CD4-positive, alpha-beta T cell treated with Interleukin-6 at 100 ng/mL for 8 hours (primary cell): Measurements from ENCODE around the gene ANP32E.
"Not testable (repeated sequence)": the region's sequence is repeated elsewhere in the genome, so short reads cannot be mapped to it uniquely, and the experiment has no call there.

ENCODE experiments used
- DNase-seq: peaks from one replicate; pipeline ENCODE4 v3.0.0-alpha.2; 2020; ENCODE audit warnings: mixed read lengths, low spot score

ANP32E gene

GRCh38 chr1:150213170-150214098 lies 22.5 kb downstream of the ANP32E start:
- DNase-seq: peak; percentile 93

- no peak for DNase-seq
These were observed 23.8 kb downstream of the ANP32E start for GRCh38 chr1:150212070-150212469.

GRCh38 chr1:150210706-150211105 lies 25.2 kb downstream of the ANP32E start:
- DNase-seq: no peak

GRCh38 chr1:150210091-150210490 lies 25.8 kb downstream of the ANP32E start:
- DNase-seq: no peak

- DNase-seq: not testable (repeated sequence)
These were observed 27.5 kb downstream of the ANP32E start for GRCh38 chr1:150208460-150208859.

- no peak for DNase-seq
These were observed 28.5 kb downstream of the ANP32E start for GRCh38 chr1:150207281-150207971.

GRCh38 chr1:150196417-150196816 lies 39.5 kb downstream of the ANP32E start:
- DNase-seq: no peak

GRCh38 chr1:150194381-150195031 lies 41.4 kb downstream of the ANP32E start:
- no peak for DNase-seq

- DNase-seq: no peak
These were observed 43.9 kb downstream of the ANP32E start for GRCh38 chr1:150192012-150192411.

- no peak for DNase-seq
These were observed 48.4 kb downstream of the ANP32E start for GRCh38 chr1:150187560-150187931.

GRCh38 chr1:150186789-150187559 lies 48.9 kb downstream of the ANP32E start:
- peak; percentile 52 for DNase-seq

GRCh38 chr1:150186438-150186788 lies 49.5 kb downstream of the ANP32E start:
- not testable (repeated sequence) for DNase-seq

GRCh38 chr1:150185481-150185880 lies 50.4 kb downstream of the ANP32E start:
- DNase-seq: no peak

- no peak for DNase-seq
These were observed 52.9 kb downstream of the ANP32E start for GRCh38 chr1:150183061-150183460.

GRCh38 chr1:150182247-150182646 lies 53.7 kb downstream of the ANP32E start:
- no peak for DNase-seq

GRCh38 chr1:150180474-150180873 lies 55.4 kb downstream of the ANP32E start:
- DNase-seq: no peak

GRCh38 chr1:150179867-150180266 lies 56.0 kb downstream of the ANP32E start:
- DNase-seq: no peak

GRCh38 chr1:150178548-150178947 lies 57.4 kb downstream of the ANP32E start:
- no peak for DNase-seq

- no peak for DNase-seq
These were observed 59.3 kb downstream of the ANP32E start for GRCh38 chr1:150176593-150176992.

- DNase-seq: no peak
These were observed 62.7 kb downstream of the ANP32E start for GRCh38 chr1:150173141-150173585.

- DNase-seq: no peak
These were observed 64.1 kb downstream of the ANP32E start for GRCh38 chr1:150171801-150172200.
